HG02763 (cell line): ENCODE data around the gene DBNDD2.
A peak's percentile ranks its signal among the peaks of the same experiment; 100 is the strongest.

Source experiments
- ATAC-seq: cut with Tn5 transposase; IDR thresholded peaks from one replicate; pipeline ENCODE4 v1.9.1; 2021; ENCODE audit warnings: mild to moderate bottlenecking, moderate library complexity; ENCODE audit not compliant: unreplicated experiment

The DBNDD2 gene

DNA sequence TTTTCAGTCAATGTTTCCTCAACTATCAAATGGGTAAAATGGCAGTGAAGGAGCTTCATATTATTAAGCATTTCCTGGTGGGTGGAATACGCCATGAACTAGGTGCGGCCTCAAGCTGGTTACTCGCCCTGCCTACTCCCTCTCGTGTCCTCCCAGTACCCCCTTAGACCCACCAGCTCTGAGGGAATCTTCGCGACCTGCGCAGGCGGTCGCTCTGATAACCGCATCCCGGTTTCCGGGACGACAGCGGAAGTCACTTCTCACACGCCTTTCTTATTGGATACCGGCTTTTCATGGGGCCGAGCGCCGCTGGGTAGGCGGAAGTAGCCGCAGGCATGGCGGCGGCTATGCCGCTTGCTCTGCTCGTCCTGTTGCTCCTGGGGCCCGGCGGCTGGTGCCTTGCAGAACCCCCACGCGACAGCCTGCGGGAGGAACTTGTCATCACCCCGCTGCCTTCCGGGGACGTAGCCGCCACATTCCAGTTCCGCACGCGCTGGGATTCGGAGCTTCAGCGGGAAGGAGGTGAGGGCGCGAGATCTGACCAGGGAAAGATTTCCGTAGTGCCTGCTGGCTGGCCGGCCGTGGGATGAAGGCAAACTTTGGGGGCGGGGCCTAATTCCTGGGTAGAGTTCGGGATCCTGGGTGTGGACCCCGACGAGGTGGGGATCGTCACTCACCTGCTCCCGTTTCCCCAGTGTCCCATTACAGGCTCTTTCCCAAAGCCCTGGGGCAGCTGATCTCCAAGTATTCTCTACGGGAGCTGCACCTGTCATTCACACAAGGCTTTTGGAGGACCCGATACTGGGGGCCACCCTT lies 7.9 kb downstream of the DBNDD2 start, which contains the start of gene PIGT:
Gene PIGT (plus strand): TSS at position 320 of the 816 bp plus-strand sequence. CDS start 16 bp downstream, at position 336.
- ATAC-seq = peak; percentile 61

DNA sequence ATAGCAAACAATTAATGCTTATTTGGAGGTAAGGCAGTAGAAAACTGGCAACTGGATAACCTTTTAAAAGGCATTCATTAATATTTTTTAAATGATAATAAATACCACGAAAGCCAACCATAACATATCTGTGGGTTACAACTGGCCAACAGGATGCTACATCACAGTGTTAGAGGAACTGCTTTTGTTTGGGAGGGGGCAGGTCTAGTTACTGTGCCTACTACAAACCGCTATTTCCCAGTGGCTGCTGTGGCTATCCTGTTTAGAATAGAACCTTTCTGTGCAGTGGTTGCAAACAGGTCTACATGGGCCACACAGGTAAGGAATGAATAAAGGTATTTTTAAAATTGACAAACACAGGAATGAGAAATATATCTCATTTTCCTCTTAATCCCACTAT lies 8.8 kb downstream of the DBNDD2 start:
- ATAC-seq = no peak

DNA sequence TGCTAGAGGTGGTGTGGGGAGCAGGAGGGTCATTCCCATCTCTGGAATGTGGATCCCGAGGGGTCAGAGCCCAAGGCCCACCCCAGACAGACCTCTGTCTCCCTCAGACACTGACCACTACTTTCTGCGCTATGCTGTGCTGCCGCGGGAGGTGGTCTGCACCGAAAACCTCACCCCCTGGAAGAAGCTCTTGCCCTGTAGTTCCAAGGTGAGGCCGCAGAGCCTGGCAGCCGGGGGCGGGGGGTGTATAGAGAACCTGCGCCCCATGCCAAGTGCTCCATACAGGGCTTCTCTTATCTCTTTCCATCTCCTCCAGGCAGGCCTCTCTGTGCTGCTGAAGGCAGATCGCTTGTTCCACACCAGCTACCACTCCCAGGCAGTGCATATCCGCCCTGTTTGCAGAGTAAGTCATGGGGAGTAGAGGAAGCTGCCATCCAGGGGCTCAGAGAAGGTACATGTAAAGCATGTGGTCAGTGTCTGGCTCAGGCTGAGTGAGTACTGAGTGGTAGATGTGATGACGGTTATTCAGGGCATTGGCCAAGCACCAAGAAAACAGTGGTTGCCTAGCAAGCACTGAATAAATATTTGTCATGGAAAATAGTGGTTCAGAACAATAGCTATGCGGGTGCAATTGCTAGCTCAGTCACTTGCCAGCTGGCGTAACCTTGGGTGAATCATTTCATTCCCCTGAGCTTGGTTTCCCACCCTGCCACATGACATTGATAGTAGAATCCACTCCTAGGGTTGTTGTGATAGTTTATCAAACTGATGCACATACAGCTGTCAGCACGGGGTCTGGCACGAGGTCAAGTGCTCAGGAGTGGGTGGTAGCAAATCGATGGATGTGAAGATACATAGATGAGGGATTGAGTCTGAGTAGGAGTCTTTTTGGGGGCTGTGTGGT lies 11.4 kb downstream of the DBNDD2 start:
- ATAC-seq = peak; percentile 74

DNA sequence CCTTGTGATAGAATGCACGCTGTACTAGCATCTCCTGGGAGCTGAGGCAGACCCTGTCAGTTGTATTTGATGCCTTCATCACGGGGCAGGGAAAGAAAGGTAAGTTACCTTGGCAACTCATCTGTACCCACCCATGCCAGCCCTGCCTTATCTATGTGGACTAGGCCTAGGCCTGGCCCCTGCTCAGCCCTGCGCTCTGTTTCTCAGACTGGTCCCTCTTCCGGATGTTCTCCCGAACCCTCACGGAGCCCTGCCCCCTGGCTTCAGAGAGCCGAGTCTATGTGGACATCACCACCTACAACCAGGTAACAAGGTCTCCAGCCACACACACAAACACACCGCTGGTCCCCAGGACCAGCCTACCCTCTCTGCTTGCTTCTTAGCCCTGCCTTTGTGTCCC lies 12.0 kb downstream of the DBNDD2 start:
- ATAC-seq = no peak

DNA sequence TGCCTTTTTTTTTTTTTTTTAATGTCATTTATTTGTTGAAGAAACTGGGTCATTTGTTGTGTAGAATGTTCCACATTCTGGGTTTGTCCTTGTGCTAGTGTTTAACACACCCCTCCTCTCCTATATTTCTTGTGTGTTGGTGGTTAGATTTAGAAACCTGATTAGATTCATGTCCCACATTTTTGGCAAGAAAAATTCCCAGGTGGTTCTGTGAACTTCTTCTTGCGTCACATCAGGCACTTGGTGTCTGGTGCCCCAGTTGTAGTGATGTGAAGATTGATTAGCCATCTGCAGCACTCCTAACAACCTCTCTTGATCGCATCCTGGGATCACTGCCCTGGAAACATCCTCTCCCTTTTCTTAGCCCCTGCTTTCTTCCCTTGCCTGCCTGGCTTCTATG lies 15.6 kb downstream of the DBNDD2 start:
- no peak for ATAC-seq

DNA sequence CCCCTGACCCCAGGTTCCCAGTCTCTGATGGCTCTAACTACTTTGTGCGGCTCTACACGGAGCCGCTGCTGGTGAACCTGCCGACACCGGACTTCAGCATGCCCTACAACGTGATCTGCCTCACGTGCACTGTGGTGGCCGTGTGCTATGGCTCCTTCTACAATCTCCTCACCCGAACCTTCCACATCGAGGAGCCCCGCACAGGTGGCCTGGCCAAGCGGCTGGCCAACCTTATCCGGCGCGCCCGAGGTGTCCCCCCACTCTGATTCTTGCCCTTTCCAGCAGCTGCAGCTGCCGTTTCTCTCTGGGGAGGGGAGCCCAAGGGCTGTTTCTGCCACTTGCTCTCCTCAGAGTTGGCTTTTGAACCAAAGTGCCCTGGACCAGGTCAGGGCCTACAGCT lies 17.5 kb downstream of the DBNDD2 start:
- ATAC-seq = no peak

DNA sequence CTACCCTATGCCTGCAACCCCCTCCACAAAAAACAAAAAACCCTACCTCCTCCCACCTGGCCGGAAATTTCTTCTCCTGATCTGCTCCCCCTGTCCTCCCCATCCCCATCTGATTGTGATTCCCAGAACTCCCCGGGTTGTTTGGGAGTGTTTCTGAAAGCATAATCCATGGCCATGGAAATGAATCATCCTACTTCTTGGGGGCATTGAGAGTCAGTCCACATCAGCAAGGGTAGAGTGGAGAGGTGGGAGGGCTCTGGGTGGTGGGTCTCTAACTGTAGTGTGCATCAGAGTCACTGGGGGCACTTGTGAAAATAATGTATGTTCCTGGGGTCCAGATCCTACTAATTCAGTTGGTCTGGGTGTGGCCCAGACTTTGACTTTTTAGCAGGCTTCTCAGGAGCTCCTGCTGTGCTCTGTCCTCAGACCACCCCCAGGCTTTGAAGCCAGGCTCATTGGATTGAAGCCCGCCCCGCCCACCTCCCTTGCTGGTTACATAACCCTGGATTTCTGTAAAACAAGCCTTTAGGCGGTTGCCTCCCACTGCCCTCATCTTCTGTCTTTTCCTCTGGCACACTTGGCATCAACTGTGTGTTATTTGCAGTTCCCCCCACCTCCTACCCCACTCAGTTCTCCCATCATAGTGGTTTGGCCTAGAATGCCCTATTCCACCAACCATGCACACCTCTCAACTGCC lies 18.4 kb downstream of the DBNDD2 start:
- no peak for ATAC-seq

DNA sequence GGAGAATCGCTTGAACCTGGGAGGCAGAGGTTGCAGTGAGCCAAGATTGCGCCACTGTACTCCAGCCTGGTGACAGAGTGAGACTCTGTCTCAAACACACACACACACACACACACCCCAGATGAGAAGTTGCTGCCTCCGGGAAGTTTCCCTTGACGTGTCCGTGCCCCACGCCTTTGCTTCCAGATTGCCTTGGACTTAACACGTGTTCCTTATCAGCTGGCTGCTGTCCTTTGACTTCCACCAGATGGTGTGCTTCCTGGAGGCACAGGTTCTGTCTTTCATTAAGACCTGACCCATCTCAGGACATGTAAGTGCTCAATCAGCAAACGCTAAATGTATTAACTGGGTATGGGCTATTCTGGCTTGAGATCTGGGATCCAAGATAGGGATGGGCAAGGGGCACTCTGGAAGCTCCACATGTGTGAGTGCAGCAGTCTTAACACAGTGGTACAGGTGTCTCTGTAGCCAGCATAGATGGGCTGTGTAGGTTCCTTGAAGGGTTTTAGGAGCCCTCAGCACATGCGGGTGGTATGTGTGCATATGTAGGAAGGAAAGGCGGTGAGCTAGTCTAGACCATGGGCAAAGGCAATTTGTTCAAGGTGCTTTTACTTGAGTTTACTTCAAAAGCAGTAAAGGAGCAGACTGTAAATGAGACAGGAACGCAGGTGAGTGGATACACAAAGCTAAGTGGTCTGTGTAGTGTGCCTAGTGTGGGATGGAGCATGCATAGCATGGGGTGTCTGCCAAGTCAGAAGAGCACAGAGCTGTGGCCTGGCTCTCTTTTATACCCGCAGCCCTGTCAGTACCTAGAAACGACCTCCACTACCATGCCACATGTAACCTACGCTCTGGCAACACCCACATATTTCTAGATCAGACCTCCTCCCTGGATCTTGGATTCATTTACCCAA lies 19.4 kb downstream of the DBNDD2 start:
- no peak for ATAC-seq

DNA sequence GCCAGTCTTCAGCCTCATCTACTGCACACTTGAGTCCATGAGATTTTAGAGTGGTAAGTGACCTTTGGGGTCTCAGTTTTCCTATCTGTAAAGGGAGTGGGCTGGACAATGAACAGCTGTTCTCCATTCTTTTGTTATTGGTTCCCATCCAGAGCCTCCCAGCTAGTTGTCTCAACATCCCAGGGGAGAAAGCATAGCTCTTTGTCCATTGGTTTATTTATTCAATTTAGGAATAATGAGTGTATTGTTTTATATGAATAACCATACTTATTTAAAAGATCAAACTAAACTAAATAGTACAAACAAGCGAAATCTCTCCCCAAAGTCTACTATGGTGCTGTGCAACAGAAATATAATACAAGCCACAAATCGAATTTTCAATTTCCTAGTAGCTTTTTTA lies 21.5 kb downstream of the DBNDD2 start:
- ATAC-seq = no peak

DNA sequence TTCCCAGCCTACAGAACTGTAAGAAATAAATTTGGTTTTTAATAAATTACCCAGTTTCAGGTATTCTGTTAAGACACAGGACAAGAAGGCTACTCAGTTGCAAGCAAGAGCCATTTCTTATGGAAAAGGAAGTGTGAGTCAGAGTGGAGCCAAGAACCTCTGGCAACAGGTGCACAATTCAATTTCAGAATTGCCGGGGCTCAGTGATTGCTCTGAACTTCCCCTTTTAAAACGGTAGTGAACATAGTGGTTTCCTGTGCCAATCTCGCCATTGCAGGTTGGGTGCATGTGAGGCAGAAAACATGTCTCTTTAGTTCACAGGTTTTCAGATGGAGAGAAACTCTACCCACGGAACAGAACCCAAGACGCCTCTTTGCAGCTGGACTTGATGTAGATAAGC lies 24.2 kb downstream of the DBNDD2 start:
- no peak for ATAC-seq

DNA sequence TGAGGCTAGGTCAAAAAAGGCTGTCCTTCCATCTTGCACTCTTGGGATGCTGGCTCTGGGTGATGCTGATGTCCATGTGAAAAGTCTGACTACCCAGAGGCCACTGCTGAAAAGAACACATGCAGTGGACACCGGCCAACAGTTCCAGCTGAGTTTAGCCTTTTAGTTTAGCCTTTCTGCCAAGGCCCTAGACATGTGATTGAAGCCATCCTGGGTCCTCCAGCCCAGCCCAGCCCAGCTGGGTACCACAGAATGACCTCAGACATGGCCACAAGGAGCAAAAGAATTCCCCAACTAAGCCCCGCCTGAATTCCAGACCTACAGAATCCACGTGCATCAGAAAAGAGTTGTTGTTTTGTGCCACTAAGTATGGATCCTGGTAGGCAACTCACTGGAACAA lies 25.2 kb downstream of the DBNDD2 start:
- no peak for ATAC-seq

DNA sequence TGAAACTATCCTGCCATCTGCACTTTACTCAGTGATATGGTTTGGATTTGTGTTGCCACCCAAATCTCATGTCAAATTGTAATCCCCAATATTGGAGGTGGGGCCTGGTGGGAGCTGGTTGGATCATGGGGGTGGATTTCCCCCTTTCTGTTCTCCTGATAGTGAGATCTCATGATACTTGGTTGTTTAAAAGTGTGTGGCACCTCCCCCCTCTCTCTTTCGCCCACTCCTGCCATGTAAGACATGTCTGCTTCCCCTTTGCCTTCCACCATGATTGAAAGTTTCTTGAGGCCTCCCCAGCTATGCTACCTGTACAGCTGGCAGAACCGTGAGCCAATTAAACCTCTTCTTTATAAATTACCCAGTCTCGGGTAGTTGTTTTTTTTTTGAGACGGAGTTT lies 25.9 kb downstream of the DBNDD2 start:
- no peak for ATAC-seq

DNA sequence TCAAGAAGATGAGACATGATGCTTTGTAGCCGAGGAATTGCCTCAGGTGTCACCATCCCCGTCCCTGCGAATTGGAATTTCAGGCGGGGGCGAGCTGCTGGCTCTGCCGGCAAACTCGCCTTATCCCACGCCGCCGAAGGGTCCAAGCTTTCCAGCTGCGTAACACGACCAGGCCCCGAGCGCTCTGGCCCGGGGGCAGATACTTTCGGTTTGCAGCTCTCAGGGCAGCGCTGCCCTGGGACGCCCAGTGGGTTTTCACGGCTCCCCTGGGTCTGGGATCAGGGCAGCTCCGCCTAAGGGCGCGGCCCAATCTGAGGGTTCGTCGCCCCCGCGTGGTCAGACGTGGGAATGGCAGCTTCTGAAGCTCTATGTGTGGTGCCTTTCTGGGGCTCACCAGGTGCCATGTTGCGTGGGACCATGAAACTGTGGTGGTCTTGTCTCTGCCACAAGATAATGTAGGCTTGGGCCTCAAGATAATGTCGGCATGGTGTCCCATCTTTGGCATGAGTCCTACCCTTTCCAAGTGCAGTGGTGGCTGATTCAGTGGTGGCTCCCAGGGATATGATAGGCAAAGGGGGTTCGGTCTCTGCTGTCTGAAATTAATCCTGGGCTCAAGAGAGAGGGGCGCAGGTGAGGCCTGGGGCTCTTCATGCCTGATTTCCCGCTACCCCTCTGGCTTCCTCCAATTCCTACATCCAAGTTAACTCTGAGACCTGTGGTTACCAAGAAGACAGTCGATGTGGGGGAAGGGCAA lies 28.8 kb downstream of the DBNDD2 start:
- ATAC-seq = peak; percentile 78

DNA sequence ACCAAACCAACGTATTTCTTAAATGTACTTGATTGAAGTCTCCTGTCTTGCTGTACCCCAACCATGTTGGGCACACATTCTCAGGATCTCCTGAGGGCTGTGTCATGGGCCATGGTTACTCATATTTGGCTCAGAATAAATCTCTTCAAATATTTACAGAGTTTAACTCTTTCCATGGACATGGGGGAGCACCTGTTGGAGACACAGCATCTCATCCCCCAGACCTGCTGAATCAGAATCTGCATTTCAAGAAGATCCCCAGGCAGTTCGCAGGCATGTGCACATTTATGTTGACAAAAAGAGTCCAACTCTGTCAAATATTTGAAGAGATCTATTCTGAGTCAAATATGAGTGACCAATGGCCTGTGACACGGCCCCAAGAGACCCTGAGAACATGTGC lies 32.3 kb downstream of the DBNDD2 start:
- no peak for ATAC-seq

DNA sequence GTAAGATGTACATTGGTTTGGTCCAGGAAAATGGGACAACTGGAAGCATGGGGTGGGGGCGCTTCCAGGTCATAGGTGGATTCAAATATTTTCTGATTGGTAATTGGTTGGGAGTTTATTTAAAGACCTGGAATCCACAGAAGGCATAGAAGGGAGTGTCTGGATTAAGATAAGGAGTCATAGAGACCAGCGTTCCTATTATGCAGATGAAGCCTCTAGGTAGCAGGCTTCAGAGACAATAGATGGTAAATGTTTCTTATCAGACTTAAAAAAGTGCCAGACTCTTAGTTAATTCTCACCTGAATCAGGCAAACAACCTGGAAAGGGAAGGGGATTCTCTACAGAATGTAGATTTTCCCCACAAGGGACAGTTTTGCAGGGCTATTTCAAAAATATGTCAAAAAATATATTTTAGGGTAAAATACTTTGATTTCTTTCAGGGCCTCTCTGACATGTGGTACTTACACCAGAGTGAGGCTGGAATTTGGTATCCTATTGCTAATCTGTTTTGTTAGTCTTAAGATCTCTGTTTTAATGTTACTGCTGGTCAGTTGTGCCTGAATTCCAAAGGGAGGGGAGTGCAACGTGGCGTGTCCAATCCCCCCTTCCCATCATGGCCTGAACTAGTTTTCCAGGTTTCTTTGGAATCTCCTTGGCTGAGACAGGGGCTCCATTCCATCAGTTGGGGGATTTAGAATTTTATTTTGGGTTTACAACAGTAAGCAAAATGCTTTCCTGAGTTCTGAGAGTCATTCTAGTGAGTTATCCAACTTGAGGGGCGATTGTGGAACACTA lies 33.0 kb downstream of the DBNDD2 start:
- no peak for ATAC-seq

DNA sequence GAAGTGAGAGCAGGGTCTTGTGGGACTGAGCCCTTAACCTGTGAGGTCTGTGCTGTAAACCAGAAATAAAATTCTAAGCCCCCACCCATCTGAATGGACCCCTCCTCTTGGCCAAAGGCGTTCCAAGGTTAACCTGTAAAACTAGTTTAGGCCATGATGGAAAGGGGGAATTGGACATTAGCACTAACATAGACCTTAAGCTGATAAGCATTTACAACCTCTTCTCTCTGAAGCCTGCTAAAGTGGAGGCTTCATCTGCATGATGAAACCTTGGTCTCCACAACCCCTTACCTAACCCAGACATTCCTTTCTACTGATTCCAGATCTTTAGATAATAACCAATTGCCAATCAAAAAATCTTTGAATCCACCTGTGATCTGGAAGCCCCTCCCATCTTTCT lies 33.7 kb downstream of the DBNDD2 start:
- no peak for ATAC-seq

DNA sequence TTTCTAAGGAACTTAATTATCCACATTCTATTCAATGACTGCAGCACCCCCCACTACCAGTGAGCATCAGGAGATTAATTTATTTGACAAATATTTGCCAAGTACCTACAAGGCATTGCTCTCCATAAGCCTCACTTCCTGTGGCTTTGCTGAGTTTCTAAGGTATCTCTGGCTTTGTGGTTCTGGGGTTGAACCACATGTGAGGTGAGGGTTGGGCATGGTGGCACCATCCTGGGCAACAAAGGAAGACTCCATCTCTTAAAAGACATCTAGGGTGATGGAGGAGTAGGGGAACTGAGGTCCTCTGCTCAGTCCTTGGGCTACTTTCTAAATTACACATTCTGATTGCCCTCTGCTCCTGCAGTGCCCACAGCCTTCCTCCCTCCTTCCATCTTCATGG lies 36.0 kb downstream of the DBNDD2 start:
- no peak for ATAC-seq

DNA sequence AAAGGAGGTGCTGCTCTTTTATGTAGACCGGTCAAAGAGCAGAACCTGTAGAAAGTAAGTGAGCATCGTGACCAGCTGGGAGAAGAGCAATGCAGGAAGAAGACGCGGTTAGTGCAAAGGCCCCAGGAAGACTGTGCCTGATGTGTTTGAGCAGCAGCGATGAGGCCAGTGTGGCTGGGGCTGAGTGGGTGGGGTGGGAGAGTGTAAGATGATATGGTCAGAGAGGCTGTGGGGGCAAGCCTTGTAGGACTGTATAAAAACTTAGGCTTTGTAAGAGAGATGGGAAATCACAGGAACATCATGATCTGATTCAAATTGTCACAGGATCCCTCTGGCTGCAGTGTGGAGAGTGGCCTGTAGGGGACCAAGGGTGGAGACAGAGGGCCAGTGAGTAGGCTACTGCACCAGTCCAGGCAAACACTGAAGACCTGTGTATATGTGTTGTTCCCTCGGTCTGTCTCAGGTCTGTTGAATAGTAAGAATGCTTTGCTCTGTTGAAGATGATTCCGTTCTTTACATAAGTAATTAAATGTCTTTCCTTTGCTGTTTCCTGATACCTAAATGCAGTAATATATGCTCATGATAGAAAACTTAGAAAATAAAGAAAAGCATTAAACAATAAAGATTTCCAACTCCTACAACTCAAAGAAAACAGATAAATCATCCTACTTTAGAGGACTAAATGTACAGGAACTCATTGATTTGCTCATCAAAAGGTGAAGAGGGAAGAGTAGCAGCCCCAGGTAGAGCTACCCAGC lies 37.9 kb downstream of the DBNDD2 start:
- peak; percentile 48 for ATAC-seq
